BE2C (cell line): Measurements from ENCODE around the gene C1QTNF8.

Experiments
- DNase-seq: peaks from one replicate; pipeline ENCODE4 v3.0.0-alpha.2; 2020
- H3K27me3 ChIP-seq: fragments of 250-450 bp; sonication (Bioruptor Pico); 2 replicates; pipeline ENCODE4 v1.5.1; 2020; ENCODE audit warnings: mild to moderate bottlenecking
- H3K36me3 ChIP-seq: fragments of 250-450 bp; sonication (Bioruptor Pico); 2 replicates; pipeline ENCODE4 v1.5.1; 2020; ENCODE audit warnings: mild to moderate bottlenecking
- H3K4me1 ChIP-seq: fragments of 250-450 bp; sonication (Bioruptor Pico); 2 replicates; pipeline ENCODE4 v1.5.1; 2020
- H3K4me3 ChIP-seq: 2 replicates; pipeline ENCODE4 v1.5.1; 2011; ENCODE audit warnings: low read depth, low read length
- H3K9me3 ChIP-seq: fragments of 250-450 bp; sonication (Bioruptor Pico); 2 replicates; pipeline ENCODE4 v1.5.1; 2020
- CTCF ChIP-seq: IDR thresholded peaks from 2 replicates; pipeline ENCODE4 v1.5.1; 2012; ENCODE audit warnings: mild to moderate bottlenecking, low read depth, low read length

Gene C1QTNF8

GRCh38 chr16:1063728-1064127 lies 32.3 kb downstream of the C1QTNF8 start:
- peaks cover 83% of the 10 kb centered on the region for H3K27me3 ChIP-seq
- TF ChIP-seq CTCF, result no peak

DNA sequence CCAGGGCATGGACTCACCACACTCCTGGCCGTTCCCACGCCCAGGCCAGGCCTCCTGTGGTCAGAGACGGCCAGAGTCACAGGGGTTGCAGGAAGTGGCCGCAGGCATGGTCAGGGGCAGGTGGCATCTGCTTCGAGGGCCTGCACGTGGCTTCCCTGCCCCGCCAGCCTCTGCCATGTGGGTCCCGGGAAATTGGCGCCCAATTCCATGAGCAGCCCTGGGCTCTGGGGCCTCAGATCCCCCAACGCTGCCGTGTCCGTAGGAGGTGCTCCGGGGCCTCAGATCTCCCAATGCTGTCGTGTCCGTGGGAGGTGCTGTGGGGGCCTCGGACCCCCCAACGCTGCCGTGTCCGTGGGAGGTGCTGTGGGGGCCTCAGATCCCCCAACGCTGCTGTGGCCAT lies 33.1 kb downstream of the C1QTNF8 start:
- peaks cover 77% of the 10 kb centered on the region for H3K27me3 ChIP-seq
- no peak for TF ChIP-seq CTCF
- no peaks in the 10 kb centered on the region; the same call in 1 of the 2 replicates for H3K9me3 ChIP-seq
- H3K36me3 ChIP-seq, result no peaks in the 10 kb centered on the region
- no peak overlapping the region for H3K4me3 ChIP-seq
- no peak for DNase-seq
- H3K4me1 ChIP-seq, result no peaks in the 10 kb centered on the region

More at GRCh38 chr16:1063728-1064127, 32.3 kb downstream of the C1QTNF8 start:
- H3K36me3 ChIP-seq, result no peaks in the 10 kb centered on the region
- H3K4me1 ChIP-seq, result no peaks in the 10 kb centered on the region
- DNase-seq, result no peak
- H3K4me3 ChIP-seq, result no peak overlapping the region
- H3K9me3 ChIP-seq, result no peaks in the 10 kb centered on the region; the same call in 1 of the 2 replicates

GRCh38 chr16:1061769-1062505 lies 34.1 kb downstream of the C1QTNF8 start:
- H3K27me3 ChIP-seq, result peaks cover 70% of the 10 kb centered on the region
- no peaks in the 10 kb centered on the region; the same call in 1 of the 2 replicates for H3K9me3 ChIP-seq
- no peak for DNase-seq
- no peak overlapping the region for H3K4me3 ChIP-seq
- H3K4me1 ChIP-seq, result no peaks in the 10 kb centered on the region
- no peaks in the 10 kb centered on the region for H3K36me3 ChIP-seq
- no peak for TF ChIP-seq CTCF

- no peak for TF ChIP-seq CTCF
- H3K9me3 ChIP-seq, result no peaks in the 10 kb centered on the region; the same call in 1 of the 2 replicates
- H3K36me3 ChIP-seq, result no peaks in the 10 kb centered on the region
- no peak for DNase-seq
- H3K4me3 ChIP-seq, result no peak overlapping the region
- peaks cover 58% of the 10 kb centered on the region for H3K27me3 ChIP-seq
- H3K4me1 ChIP-seq, result no peaks in the 10 kb centered on the region
Measured at GRCh38 chr16:1060416-1061340, 35.4 kb downstream of the C1QTNF8 start.

DNA sequence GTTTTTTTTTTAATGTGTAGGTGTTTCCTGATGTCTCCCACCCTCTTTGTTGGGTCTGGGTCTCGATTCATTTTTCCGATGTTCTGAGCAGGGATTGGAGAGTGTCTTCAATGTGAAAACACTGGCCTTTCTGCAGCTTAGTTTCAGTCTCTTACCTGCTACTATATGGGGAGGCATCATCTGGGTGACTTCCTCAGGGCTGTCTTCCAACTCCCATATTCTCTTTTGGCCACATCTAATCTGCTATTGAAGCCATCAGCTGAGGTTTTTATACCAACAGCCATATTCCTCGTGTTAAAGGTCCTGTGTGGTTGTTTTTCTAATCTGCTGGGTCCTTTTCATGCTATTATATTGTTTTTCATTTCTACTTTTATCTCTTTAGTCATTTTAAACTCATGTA lies 36.7 kb downstream of the C1QTNF8 start:
- Histone ChIP-seq H3K9me3 (no peaks in the 10 kb centered on the region; the same call in 1 of the 2 replicates), H3K27me3 (peaks cover 44% of the 10 kb centered on the region), H3K4me3 (no peak overlapping the region), H3K4me1 (peaks cover 3% of the 10 kb centered on the region; the same call in 1 of the 2 replicates), H3K36me3 (no peaks in the 10 kb centered on the region)
- TF ChIP-seq CTCF, result no peak
- no peak for DNase-seq
